Osteocyte (in vitro differentiated cells): ENCODE data around the gene CTBP2. TPM values are rescaled to one million over a fixed set of nuclear protein-coding genes. Genes with fewer than 3 reads are reported as not detected.

Source experiments
- DNase-seq: peaks from one replicate; pipeline ENCODE4 v3.0.0; 2021; ENCODE audit warnings: mixed read lengths; ENCODE audit not compliant: unreplicated experiment; ENCODE audit errors: extremely low spot score
- H3K27ac Mint-ChIP-seq: one replicate; pipeline ENCODE4 v1.8.0; 2021; ENCODE audit warnings: mild to moderate bottlenecking, mixed read lengths; ENCODE audit not compliant: unreplicated experiment
- H3K27me3 Mint-ChIP-seq: one replicate; pipeline ENCODE4 v1.8.0; 2021; ENCODE audit warnings: mixed read lengths; ENCODE audit not compliant: unreplicated experiment
- H3K36me3 Mint-ChIP-seq: one replicate; pipeline ENCODE4 v1.8.0; 2021; ENCODE audit warnings: mixed read lengths; ENCODE audit not compliant: unreplicated experiment
- H3K4me1 Mint-ChIP-seq: one replicate; pipeline ENCODE4 v1.8.0; 2021; ENCODE audit warnings: mixed read lengths; ENCODE audit not compliant: unreplicated experiment
- H3K4me3 Mint-ChIP-seq: one replicate; pipeline ENCODE4 v1.8.0; 2021; ENCODE audit warnings: mild to moderate bottlenecking, moderate library complexity, mixed read lengths; ENCODE audit not compliant: unreplicated experiment
- H3K9me3 Mint-ChIP-seq: one replicate; pipeline ENCODE4 v1.8.0; 2021; ENCODE audit warnings: mixed read lengths; ENCODE audit not compliant: unreplicated experiment
- total RNA-seq: library from RNA; stranded (reverse); gene quantifications from 2 replicates; pipeline ENCODE4 v1.2.1, GENCODE V29; 2021
- TF ChIP-seq, protein P1 (sequence below): fragments of 200-600 bp; sonication (generic); IDR thresholded peaks from 2 replicates; pipeline ENCODE4 v1.5.0; 2021; ENCODE audit warnings: antibody characterized with exemption, mild to moderate bottlenecking, moderate library complexity

Gene CTBP2
- total RNA-seq, 1 donor from 2014 or later, result 125 TPM

DNA sequence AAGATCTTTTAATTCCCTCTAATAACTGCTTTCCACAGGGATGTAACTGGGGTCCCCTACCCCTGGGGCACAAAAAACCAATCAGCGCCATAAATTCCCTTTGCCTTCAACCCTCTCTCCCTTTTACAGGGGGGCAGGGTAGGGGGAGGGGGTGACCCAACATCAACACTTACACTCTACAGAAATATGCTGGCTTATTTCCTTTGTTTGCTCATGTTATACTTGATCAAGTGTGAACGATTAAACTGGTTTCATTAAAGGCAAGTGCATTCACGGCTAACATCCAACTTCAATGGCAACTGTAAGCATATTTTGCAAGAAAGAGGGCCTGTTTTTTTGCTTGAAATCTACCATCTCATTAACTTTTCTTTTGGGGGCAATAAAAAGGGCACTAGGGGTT, 2.9 kb downstream of the CTBP2 start:
- no peaks in the 10 kb centered on the region for H3K36me3 Mint-ChIP-seq
- H3K27me3 Mint-ChIP-seq, result no peaks in the 10 kb centered on the region
- H3K9me3 Mint-ChIP-seq, result no peaks in the 10 kb centered on the region
- H3K4me3 Mint-ChIP-seq, result peak overlapping the region; percentile 95
- H3K27ac Mint-ChIP-seq, result peak overlapping the region; percentile 93
- H3K4me1 Mint-ChIP-seq, result peaks cover 56% of the 10 kb centered on the region
- peak; percentile 8 for DNase-seq
- TF ChIP-seq, protein P1, sequence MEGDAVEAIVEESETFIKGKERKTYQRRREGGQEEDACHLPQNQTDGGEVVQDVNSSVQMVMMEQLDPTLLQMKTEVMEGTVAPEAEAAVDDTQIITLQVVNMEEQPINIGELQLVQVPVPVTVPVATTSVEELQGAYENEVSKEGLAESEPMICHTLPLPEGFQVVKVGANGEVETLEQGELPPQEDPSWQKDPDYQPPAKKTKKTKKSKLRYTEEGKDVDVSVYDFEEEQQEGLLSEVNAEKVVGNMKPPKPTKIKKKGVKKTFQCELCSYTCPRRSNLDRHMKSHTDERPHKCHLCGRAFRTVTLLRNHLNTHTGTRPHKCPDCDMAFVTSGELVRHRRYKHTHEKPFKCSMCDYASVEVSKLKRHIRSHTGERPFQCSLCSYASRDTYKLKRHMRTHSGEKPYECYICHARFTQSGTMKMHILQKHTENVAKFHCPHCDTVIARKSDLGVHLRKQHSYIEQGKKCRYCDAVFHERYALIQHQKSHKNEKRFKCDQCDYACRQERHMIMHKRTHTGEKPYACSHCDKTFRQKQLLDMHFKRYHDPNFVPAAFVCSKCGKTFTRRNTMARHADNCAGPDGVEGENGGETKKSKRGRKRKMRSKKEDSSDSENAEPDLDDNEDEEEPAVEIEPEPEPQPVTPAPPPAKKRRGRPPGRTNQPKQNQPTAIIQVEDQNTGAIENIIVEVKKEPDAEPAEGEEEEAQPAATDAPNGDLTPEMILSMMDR, result no peak

GRCh38 chr10:125156739-125157480, 3.5 kb downstream of the CTBP2 start:
- Mint-ChIP-seq H3K36me3 (no peaks in the 10 kb centered on the region), H3K4me3 (peak overlapping the region; percentile 95), H3K4me1 (peaks cover 59% of the 10 kb centered on the region), H3K27me3 (no peaks in the 10 kb centered on the region), H3K9me3 (no peaks in the 10 kb centered on the region), H3K27ac (peak overlapping the region; percentile 93)
- TF ChIP-seq, protein P1, result no peak
- DNase-seq, result peak; percentile 17

- H3K9me3 Mint-ChIP-seq, result no peaks in the 10 kb centered on the region
- no peaks in the 10 kb centered on the region for H3K36me3 Mint-ChIP-seq
- TF ChIP-seq, protein P1, result no peak
- peaks cover 62% of the 10 kb centered on the region for H3K4me1 Mint-ChIP-seq
- H3K27me3 Mint-ChIP-seq, result no peaks in the 10 kb centered on the region
- H3K4me3 Mint-ChIP-seq, result peak overlapping the region; percentile 95
- no peak for DNase-seq
- peak overlapping the region; percentile 93 for H3K27ac Mint-ChIP-seq
Observed at GRCh38 chr10:125156196-125156595, 4.2 kb downstream of the CTBP2 start.

DNA sequence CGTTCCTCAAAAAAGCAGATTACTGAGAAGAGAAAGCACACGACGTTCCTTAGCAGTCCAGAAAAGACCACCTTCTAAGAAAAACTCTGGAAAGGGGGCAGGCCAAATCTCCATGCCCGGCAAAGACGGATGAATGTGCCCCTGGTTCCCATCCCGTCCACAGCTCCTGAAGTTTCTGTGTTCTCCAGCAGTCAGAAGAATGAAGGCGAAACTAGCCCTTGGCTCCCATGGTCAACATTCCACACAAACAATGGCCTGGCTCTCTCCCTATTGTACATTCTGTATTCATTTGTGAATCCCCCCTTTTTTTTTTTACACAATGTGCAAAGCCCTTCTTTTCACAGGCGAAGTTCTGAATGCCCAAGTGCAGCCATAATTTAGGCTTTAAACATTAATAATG, 5.3 kb downstream of the CTBP2 start:
- no peak for DNase-seq
- no peaks in the 10 kb centered on the region for H3K27me3 Mint-ChIP-seq
- TF ChIP-seq, protein P1, result no peak

DNA sequence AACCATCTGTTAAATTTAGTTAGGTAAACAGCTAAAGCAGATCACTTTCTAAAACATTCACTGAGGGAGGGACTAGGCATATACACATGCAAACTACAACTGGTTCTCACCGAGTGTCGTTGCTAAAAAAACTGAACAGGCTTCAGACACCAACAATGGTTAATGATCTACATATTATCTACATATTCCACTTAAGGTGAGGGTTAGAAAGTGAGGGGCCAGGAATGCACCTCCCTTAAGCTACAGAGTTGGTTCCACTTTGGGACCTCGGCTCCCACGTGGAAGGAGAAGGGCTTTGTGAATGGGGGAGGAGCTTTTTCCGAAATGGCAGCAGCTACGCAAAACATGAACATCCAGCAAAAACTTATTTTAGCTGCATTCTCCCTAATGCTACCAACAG, 5.8 kb downstream of the CTBP2 start:
- H3K4me1 Mint-ChIP-seq, result peaks cover 74% of the 10 kb centered on the region
- peak overlapping the region; percentile 93 for H3K27ac Mint-ChIP-seq
- peak overlapping the region; percentile 95 for H3K4me3 Mint-ChIP-seq
- H3K36me3 Mint-ChIP-seq, result peaks cover 4% of the 10 kb centered on the region
- H3K27me3 Mint-ChIP-seq, result no peaks in the 10 kb centered on the region
- H3K9me3 Mint-ChIP-seq, result no peaks in the 10 kb centered on the region
- DNase-seq, result no peak
- TF ChIP-seq, protein P1, result no peak

More for the DNA sequence above, 5.3 kb downstream of the CTBP2 start:
- Mint-ChIP-seq H3K9me3 (no peaks in the 10 kb centered on the region), H3K4me1 (peaks cover 68% of the 10 kb centered on the region), H3K4me3 (peak overlapping the region; percentile 95), H3K27ac (peak overlapping the region; percentile 93), H3K36me3 (peaks cover 2% of the 10 kb centered on the region)
